GM19238 (cell line): Measurements from ENCODE around the gene GADD45G.

ENCODE experiments used
- DNase-seq: peaks from one replicate; pipeline ENCODE4 v3.0.0; 2011; ENCODE audit warnings: low spot score; ENCODE audit not compliant: insufficient read length

The GADD45G gene

GRCh38 chr9:89629081-89629976 is 24.5 kb downstream of the GADD45G start:
- no peak for DNase-seq

- no peak for DNase-seq
Measured at GRCh38 chr9:89630508-89630907, 25.7 kb downstream of the GADD45G start.

GRCh38 chr9:89631384-89631783 is 26.6 kb downstream of the GADD45G start:
- DNase-seq, result no peak

- no peak for DNase-seq
Measured at GRCh38 chr9:89632192-89632733, 27.5 kb downstream of the GADD45G start.

GRCh38 chr9:89632736-89633135 is 27.9 kb downstream of the GADD45G start:
- no peak for DNase-seq

- DNase-seq, result no peak
Measured at GRCh38 chr9:89633404-89633803, 28.6 kb downstream of the GADD45G start.

- DNase-seq, result no peak
Measured at GRCh38 chr9:89633920-89634319, 29.1 kb downstream of the GADD45G start.

- DNase-seq, result no peak
Measured at GRCh38 chr9:89634995-89635742, 30.4 kb downstream of the GADD45G start.

GRCh38 chr9:89635816-89636215 is 31.0 kb downstream of the GADD45G start:
- no peak for DNase-seq

GRCh38 chr9:89637787-89638186 is 33.0 kb downstream of the GADD45G start:
- no peak for DNase-seq

- no peak for DNase-seq
Measured at GRCh38 chr9:89638359-89638758, 33.5 kb downstream of the GADD45G start.

GRCh38 chr9:89638893-89639292 is 34.1 kb downstream of the GADD45G start:
- DNase-seq, result no peak

GRCh38 chr9:89639367-89639795 is 34.6 kb downstream of the GADD45G start:
- DNase-seq, result no peak

- no peak for DNase-seq
Measured at GRCh38 chr9:89639961-89640360, 35.1 kb downstream of the GADD45G start.

GRCh38 chr9:89640361-89640760 is 35.5 kb downstream of the GADD45G start:
- no peak for DNase-seq

- no peak for DNase-seq
Measured at GRCh38 chr9:89640801-89641200, 36.0 kb downstream of the GADD45G start.

- no peak for DNase-seq
Measured at GRCh38 chr9:89641980-89642379, 37.2 kb downstream of the GADD45G start.

- no peak for DNase-seq
Measured at GRCh38 chr9:89642789-89643188, 38.0 kb downstream of the GADD45G start.

GRCh38 chr9:89646189-89646939 is 41.6 kb downstream of the GADD45G start:
- no peak for DNase-seq

GRCh38 chr9:89647366-89648128 is 42.7 kb downstream of the GADD45G start:
- DNase-seq, result no peak
